Liver (tissue), 9 donors: ENCODE measurements around the gene ART5. TPM values are rescaled to one million over a fixed set of nuclear protein-coding genes. Genes with fewer than 3 reads are reported as not detected.

Experiments used
- DNase-seq: peaks from one replicate; pipeline ENCODE4 v3.0.0-alpha.2; 2017; ENCODE audit warnings: low spot score
- H3K27ac ChIP-seq, 2 donors: one replicate each; pipeline ENCODE4 v1.7.0; 2013; ENCODE audit warnings: inconsistent platforms in 2 of 2, low read length in 2 of 2, control low read depth in 1 of 2, low read depth in 1 of 2, mild to moderate bottlenecking in 1 of 2
- H3K27me3 ChIP-seq, 4 donors: one replicate each; pipeline versions ENCODE4 v1.6.1 to v1.7.0; 2013; ENCODE audit warnings: low read length in 3 of 4, inconsistent platforms in 1 of 4, mild to moderate bottlenecking in 1 of 4, moderate library complexity in 1 of 4; ENCODE audit not compliant: control insufficient read depth in 4 of 4, insufficient read depth in 4 of 4
- H3K36me3 ChIP-seq, 4 donors: one replicate each; pipeline versions ENCODE4 v1.6.1 to v1.7.0; 2013; ENCODE audit warnings: low read length in 3 of 4, mild to moderate bottlenecking in 3 of 4, low read depth in 1 of 4, moderate library complexity in 1 of 4; ENCODE audit not compliant: control insufficient read depth in 4 of 4, insufficient read depth in 3 of 4
- H3K4me1 ChIP-seq, 4 donors: one replicate each; pipeline versions ENCODE4 v1.6.1 to v1.7.0; 2013; ENCODE audit warnings: low read length in 3 of 4, mild to moderate bottlenecking in 3 of 4, moderate library complexity in 1 of 4; ENCODE audit not compliant: control insufficient read depth in 4 of 4, insufficient read depth in 4 of 4
- H3K4me3 ChIP-seq, 3 donors: one replicate each; pipeline versions ENCODE4 v1.6.1 to v1.7.0; 2013; ENCODE audit warnings: low read length in 3 of 3, control low read depth in 1 of 3, low read depth in 1 of 3, mild to moderate bottlenecking in 1 of 3
- H3K9ac ChIP-seq, 2 donors: one replicate each; pipeline ENCODE4 v1.7.0; 2013; ENCODE audit warnings: low read length in 2 of 2, mild to moderate bottlenecking in 2 of 2, moderate library complexity in 2 of 2, control low read depth in 1 of 2, low read depth in 1 of 2
- H3K9me3 ChIP-seq, 4 donors: one replicate each; pipeline versions ENCODE4 v1.6.1 to v1.7.0; 2013; ENCODE audit warnings: low read length in 3 of 4; ENCODE audit not compliant: control insufficient read depth in 4 of 4
- FOXA1 ChIP-seq: IDR thresholded peaks from 2 replicates; pipeline ENCODE4 v1.6.1; 2016; ENCODE audit warnings: antibody characterized with exemption
- FOXA2 ChIP-seq: IDR thresholded peaks from 2 replicates; pipeline ENCODE4 v1.6.1; 2016; ENCODE audit warnings: antibody characterized with exemption
- GABPA ChIP-seq, 2 donors: IDR thresholded peaks in 1 of 2; conservative IDR thresholded peaks in 1 of 2; 2 replicates each; pipeline ENCODE4 v1.6.1; 2016; ENCODE audit warnings: antibody characterized with exemption in 2 of 2, mild to moderate bottlenecking in 1 of 2, moderate library complexity in 1 of 2
- HNF4A ChIP-seq, 2 donors: conservative IDR thresholded peaks; 2 replicates each; pipeline ENCODE4 v1.6.1; 2016; ENCODE audit warnings: antibody characterized with exemption in 2 of 2, mild to moderate bottlenecking in 2 of 2
- JUND ChIP-seq, 2 donors: IDR thresholded peaks; 2 replicates each; pipeline ENCODE4 v1.6.1; 2016; ENCODE audit warnings: antibody characterized with exemption in 2 of 2
- NR2F2 ChIP-seq: IDR thresholded peaks from 2 replicates; pipeline ENCODE4 v1.6.1; 2016; ENCODE audit warnings: antibody characterized with exemption
- RAD21 ChIP-seq, 2 donors: IDR thresholded peaks; 2 replicates each; pipeline ENCODE4 v1.6.1; 2016; ENCODE audit warnings: antibody characterized with exemption in 2 of 2, mild to moderate bottlenecking in 2 of 2
- TAF1 ChIP-seq: conservative IDR thresholded peaks from 2 replicates; pipeline ENCODE4 v1.6.1; 2016; ENCODE audit warnings: antibody characterized with exemption, mild to moderate bottlenecking
- YY1 ChIP-seq: IDR thresholded peaks from 2 replicates; pipeline ENCODE4 v1.6.1; 2016; ENCODE audit warnings: antibody characterized with exemption, mild to moderate bottlenecking
- WGBS: extraction: QIAGEN DNeasy Blood & Tissue Kit; methylation state at CpG from one replicate; pipeline ENCODE4 v1.1.7; 2013; 5-methylcytosine and 5-hydroxymethylcytosine counted together
- polyA plus RNA-seq, 2 donors: library from polyadenylated mRNA; stranded (reverse) in 1 of 2; unstranded in 1 of 2; fragments of 200-250 nt in 1 of 2; fragments of >200 nt in 1 of 2; fragmentation: Nextera tagmentation in 1 of 2; extraction: Ambion mirVana in 1 of 2; gene quantifications; one replicate each; pipeline versions ENCODE4 v1.2.1 to v1.2.3, GENCODE V29; 2013 to 2015
- total RNA-seq, 2 donors: library from RNA; depleted of rRNA; stranded (reverse); fragments of >200 nt; gene quantifications; one replicate each; pipeline ENCODE4 v1.2.3, GENCODE V29; 2014
- TF ChIP-seq, protein P1 (sequence below): IDR thresholded peaks from 2 replicates; pipeline ENCODE4 v1.6.1; 2016; ENCODE audit warnings: antibody characterized with exemption, mild to moderate bottlenecking
- TF ChIP-seq, protein P2 (sequence below): IDR thresholded peaks from 2 replicates; pipeline ENCODE4 v1.6.1; 2016; ENCODE audit warnings: antibody characterized with exemption
- TF ChIP-seq, protein P3 (sequence below): IDR thresholded peaks from 2 replicates; pipeline ENCODE4 v1.6.1; 2016; ENCODE audit warnings: antibody characterized with exemption
- TF ChIP-seq, protein P4 (sequence below): fragments of 150-350 bp; IDR thresholded peaks from 2 replicates; pipeline ENCODE4 v1.5.1; 2017; ENCODE audit warnings: improper control_type of control experiment, low read depth, low read length; ENCODE audit not compliant: missing input control
- donor health status: healthy.
- donor health status: healthy.
- donor health status: healthy.
- donor health status: healthy.
- donor health status: healthy.

ART5 gene
- total and polyA plus RNA-seq, 4 donors = 0.17 to 0.93 TPM; not detected in 2

DNA sequence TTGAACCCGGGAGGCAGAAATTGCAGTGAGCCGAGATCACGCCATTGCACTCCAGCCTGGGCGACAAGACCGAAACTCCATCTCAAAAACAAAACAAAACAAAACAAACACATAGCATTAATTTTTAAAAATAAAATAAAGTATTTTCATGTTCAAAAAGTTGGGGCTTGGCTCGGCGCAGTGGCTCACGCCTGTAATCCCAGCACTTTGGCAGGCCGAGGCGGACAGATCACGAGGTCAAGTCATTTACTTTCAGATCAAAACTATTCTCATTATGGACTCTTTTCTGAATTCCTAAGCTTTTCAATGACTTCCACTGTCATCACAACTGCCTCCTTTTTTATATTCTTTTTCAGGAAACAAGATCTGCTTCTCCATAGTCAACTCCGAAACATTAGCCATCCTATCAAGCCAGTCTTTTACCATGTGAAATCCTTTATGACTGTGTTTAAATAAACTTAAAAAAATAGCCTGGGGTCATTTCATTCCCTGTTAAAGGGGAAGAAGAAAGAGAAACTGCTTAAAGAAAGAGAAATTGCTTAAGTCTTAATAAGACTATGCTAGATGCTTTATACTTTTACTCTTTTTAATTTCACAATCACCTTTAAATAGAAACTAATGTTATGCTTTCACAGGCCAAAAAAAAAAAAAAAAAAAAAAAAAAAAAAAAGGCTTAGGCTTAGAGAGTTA is 42.5 kb upstream of the ART5 start:
- 92% methylated on average over 12 of the region's 12 CpGs for whole genome bisulfite sequencing
- Histone ChIP-seq H3K27me3 (no peaks in the 10 kb centered on the region), H3K9me3 (no peaks in the 10 kb centered on the region), H3K27ac (no peak overlapping the region), H3K36me3 (peaks cover 16 to 71% (median 49%) of the 10 kb centered on the region in 4 donors), H3K4me1 (peaks cover 0 to 5% (median 0%) of the 10 kb centered on the region in 4 donors), H3K4me3 (no peak overlapping the region), H3K9ac (no peak overlapping the region)
- peak; percentile 12 for TF ChIP-seq NR2F2
- no peak for TF ChIP-seq FOXA2
- DNase-seq = no peak

DNA sequence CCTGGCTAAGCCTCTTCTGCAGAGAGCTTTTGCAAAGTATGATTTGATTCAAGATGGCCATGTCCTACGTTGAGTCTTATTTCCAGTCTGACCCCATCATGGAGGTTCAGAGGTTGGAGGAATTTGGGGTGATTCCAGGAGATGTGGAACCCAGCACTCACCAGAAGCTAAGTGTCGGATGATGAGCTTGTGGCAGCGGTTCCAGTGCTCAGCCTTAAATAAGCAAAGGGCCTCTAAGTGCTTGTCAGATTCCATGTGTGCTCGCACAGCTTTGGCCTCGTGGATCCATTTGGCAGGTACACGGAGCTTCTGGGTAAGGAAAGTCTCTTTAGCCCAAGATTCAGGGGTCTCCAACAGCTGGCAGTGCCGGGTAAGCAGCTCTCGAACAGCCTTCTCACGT is 41.2 kb upstream of the ART5 start:
- Histone ChIP-seq H3K27me3 (no peaks in the 10 kb centered on the region), H3K9ac (no peak overlapping the region), H3K9me3 (no peaks in the 10 kb centered on the region), H3K36me3 (peaks cover 17 to 77% (median 58%) of the 10 kb centered on the region in 4 donors), H3K4me3 (no peak overlapping the region), H3K4me1 (peaks cover 0 to 5% (median 0%) of the 10 kb centered on the region in 4 donors), H3K27ac (no peak overlapping the region)
- TF ChIP-seq FOXA2 (no peak), YY1 (no peak), RAD21 (IDR thresholded peaks at IDR 0.05) (no peak), FOXA1 (no peak), TAF1 (no peak)
- no peak for DNase-seq
- 97% methylated on average over 9 of the region's 9 CpGs for WGBS

DNA sequence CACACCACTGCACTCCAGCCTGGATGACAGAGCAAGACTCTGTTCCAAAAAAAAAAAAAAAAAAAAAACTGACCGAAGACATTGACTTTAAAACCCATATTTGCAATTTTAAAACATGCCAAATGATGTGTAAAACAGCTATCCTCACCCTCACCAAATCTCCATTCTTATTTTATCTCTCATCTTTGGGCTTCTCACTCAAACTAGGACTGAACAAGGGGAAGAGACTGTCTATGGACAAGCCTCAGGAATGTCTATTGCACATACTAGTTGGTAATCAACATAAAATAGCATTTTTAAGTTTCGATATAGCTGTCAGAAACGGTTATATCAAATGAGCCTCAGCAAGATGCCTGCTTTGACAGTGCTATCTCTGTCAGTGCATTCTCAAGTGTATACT is 37.3 kb upstream of the ART5 start:
- H3K4me1 ChIP-seq = no peaks in the 10 kb centered on the region
- H3K36me3 ChIP-seq = peaks cover 13 to 83% (median 73%) of the 10 kb centered on the region in 4 donors

More for the DNA sequence above, 37.3 kb upstream of the ART5 start:
- Histone ChIP-seq H3K4me3 (no peak overlapping the region), H3K9me3 (no peaks in the 10 kb centered on the region), H3K27me3 (no peaks in the 10 kb centered on the region), H3K9ac (no peak overlapping the region), H3K27ac (no peak overlapping the region)
- TF ChIP-seq RAD21 (IDR thresholded peaks at IDR 0.05) (no peak), GABPA (IDR thresholded peaks at IDR 0.05 in 1 of 2, conservative IDR thresholded peaks at IDR 0.05 in 1 of 2) (no peak), HNF4A (conservative IDR thresholded peaks at IDR 0.05) (no peak), FOXA1 (no peak), TAF1 (no peak), JUND (IDR thresholded peaks at IDR 0.05) (no peak)
- TF ChIP-seq, protein P1, sequence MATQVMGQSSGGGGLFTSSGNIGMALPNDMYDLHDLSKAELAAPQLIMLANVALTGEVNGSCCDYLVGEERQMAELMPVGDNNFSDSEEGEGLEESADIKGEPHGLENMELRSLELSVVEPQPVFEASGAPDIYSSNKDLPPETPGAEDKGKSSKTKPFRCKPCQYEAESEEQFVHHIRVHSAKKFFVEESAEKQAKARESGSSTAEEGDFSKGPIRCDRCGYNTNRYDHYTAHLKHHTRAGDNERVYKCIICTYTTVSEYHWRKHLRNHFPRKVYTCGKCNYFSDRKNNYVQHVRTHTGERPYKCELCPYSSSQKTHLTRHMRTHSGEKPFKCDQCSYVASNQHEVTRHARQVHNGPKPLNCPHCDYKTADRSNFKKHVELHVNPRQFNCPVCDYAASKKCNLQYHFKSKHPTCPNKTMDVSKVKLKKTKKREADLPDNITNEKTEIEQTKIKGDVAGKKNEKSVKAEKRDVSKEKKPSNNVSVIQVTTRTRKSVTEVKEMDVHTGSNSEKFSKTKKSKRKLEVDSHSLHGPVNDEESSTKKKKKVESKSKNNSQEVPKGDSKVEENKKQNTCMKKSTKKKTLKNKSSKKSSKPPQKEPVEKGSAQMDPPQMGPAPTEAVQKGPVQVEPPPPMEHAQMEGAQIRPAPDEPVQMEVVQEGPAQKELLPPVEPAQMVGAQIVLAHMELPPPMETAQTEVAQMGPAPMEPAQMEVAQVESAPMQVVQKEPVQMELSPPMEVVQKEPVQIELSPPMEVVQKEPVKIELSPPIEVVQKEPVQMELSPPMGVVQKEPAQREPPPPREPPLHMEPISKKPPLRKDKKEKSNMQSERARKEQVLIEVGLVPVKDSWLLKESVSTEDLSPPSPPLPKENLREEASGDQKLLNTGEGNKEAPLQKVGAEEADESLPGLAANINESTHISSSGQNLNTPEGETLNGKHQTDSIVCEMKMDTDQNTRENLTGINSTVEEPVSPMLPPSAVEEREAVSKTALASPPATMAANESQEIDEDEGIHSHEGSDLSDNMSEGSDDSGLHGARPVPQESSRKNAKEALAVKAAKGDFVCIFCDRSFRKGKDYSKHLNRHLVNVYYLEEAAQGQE = no peak
- TF ChIP-seq, protein P2, sequence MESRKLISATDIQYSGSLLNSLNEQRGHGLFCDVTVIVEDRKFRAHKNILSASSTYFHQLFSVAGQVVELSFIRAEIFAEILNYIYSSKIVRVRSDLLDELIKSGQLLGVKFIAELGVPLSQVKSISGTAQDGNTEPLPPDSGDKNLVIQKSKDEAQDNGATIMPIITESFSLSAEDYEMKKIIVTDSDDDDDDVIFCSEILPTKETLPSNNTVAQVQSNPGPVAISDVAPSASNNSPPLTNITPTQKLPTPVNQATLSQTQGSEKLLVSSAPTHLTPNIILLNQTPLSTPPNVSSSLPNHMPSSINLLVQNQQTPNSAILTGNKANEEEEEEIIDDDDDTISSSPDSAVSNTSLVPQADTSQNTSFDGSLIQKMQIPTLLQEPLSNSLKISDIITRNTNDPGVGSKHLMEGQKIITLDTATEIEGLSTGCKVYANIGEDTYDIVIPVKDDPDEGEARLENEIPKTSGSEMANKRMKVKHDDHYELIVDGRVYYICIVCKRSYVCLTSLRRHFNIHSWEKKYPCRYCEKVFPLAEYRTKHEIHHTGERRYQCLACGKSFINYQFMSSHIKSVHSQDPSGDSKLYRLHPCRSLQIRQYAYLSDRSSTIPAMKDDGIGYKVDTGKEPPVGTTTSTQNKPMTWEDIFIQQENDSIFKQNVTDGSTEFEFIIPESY = no peak
- TF ChIP-seq, protein P3, sequence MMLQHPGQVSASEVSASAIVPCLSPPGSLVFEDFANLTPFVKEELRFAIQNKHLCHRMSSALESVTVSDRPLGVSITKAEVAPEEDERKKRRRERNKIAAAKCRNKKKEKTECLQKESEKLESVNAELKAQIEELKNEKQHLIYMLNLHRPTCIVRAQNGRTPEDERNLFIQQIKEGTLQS = no peak
- TF ChIP-seq, protein P4, sequence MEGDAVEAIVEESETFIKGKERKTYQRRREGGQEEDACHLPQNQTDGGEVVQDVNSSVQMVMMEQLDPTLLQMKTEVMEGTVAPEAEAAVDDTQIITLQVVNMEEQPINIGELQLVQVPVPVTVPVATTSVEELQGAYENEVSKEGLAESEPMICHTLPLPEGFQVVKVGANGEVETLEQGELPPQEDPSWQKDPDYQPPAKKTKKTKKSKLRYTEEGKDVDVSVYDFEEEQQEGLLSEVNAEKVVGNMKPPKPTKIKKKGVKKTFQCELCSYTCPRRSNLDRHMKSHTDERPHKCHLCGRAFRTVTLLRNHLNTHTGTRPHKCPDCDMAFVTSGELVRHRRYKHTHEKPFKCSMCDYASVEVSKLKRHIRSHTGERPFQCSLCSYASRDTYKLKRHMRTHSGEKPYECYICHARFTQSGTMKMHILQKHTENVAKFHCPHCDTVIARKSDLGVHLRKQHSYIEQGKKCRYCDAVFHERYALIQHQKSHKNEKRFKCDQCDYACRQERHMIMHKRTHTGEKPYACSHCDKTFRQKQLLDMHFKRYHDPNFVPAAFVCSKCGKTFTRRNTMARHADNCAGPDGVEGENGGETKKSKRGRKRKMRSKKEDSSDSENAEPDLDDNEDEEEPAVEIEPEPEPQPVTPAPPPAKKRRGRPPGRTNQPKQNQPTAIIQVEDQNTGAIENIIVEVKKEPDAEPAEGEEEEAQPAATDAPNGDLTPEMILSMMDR = no peak
- DNase-seq = no peak
- WGBS = 96% methylated on average over 3 of the region's 3 CpGs
